Natural killer cell (primary cell): ENCODE data around the gene CSMD2. TPM values are rescaled to one million over a fixed set of nuclear protein-coding genes. Genes with fewer than 3 reads are reported as not detected.

Experiments
- ATAC-seq, 3 donors: fragments of 150-1000 bp in 2 of 3; fragments of 200-7000 bp in 1 of 3; cut with Tn5 transposase; 1 replicate in 1 of 3; 2 replicates in 2 of 3; pipeline ENCODE4 v1.10.0; 2021; ENCODE audit warnings: mild to moderate bottlenecking in 2 of 3, moderate library complexity in 2 of 3
- DNase-seq, 2 donors: peaks; one replicate each; pipeline versions ENCODE4 v3.0.0 to v3.0.0-alpha.2; 2013 to 2021; ENCODE audit warnings: mixed read lengths in 1 of 2
- H3K27ac ChIP-seq: one replicate; pipeline ENCODE4 v1.5.1; 2013; ENCODE audit warnings: mild to moderate bottlenecking, low read length
- H3K27me3 ChIP-seq: one replicate; pipeline ENCODE4 v1.6.1; 2013; ENCODE audit warnings: low read length; ENCODE audit not compliant: control insufficient read depth, insufficient read depth
- H3K36me3 ChIP-seq: one replicate; pipeline ENCODE4 v1.6.1; 2013; ENCODE audit warnings: low read length; ENCODE audit not compliant: control insufficient read depth, insufficient read depth
- H3K4me1 ChIP-seq: one replicate; pipeline ENCODE4 v1.6.1; 2013; ENCODE audit warnings: low read length; ENCODE audit not compliant: control insufficient read depth, insufficient read depth
- H3K4me3 ChIP-seq: one replicate; pipeline ENCODE4 v1.5.1; 2013; ENCODE audit warnings: low read length
- H3K9me3 ChIP-seq: one replicate; pipeline ENCODE4 v1.6.1; 2013; ENCODE audit warnings: low read length; ENCODE audit not compliant: control insufficient read depth, insufficient read depth
- H3K27ac Mint-ChIP-seq, 2 donors: one replicate each; pipeline ENCODE4 v1.8.0; 2022; ENCODE audit warnings: mild to moderate bottlenecking in 2 of 2, mixed read lengths in 2 of 2, moderate library complexity in 1 of 2
- H3K27me3 Mint-ChIP-seq, 2 donors: one replicate each; pipeline ENCODE4 v1.8.0; 2022; ENCODE audit warnings: low read depth in 2 of 2, mixed read lengths in 2 of 2
- H3K36me3 Mint-ChIP-seq: one replicate; pipeline ENCODE4 v1.8.0; 2022; ENCODE audit warnings: mixed read lengths
- H3K4me1 Mint-ChIP-seq, 2 donors: one replicate each; pipeline ENCODE4 v1.8.0; 2022; ENCODE audit warnings: mixed read lengths in 2 of 2
- H3K4me3 Mint-ChIP-seq: one replicate; pipeline ENCODE4 v1.8.0; 2022; ENCODE audit warnings: mild to moderate bottlenecking, moderate library complexity, mixed read lengths
- H3K9me3 Mint-ChIP-seq, 2 donors: one replicate each; pipeline ENCODE4 v1.8.0; 2022; ENCODE audit warnings: mixed read lengths in 2 of 2
- WGBS: methylation state at CpG from one replicate; pipeline ENCODE4 v1.1.7; 2013; ENCODE audit warnings: missing lambda C conversion rate; ENCODE audit not compliant: insufficient coverage; 5-methylcytosine and 5-hydroxymethylcytosine counted together
- intact Hi-C: fragments of 100-400 bp; cut with micrococcal nuclease; formaldehyde crosslinking; loops from one replicate; pipeline ENCODE4 v1.14.2; 2022
- total RNA-seq, 4 donors: library from RNA; stranded (reverse); fragments of 120-200 nt in 1 of 4; gene quantifications; one replicate each; pipeline versions ENCODE4 v1.2.3 to v1.2.4, GENCODE V29; 2013 to 2022
- TF ChIP-seq, protein P1 (sequence below): fragments of 200-600 bp; IDR thresholded peaks from one replicate; pipeline ENCODE4 v1.8.0; 2022; ENCODE audit warnings: antibody characterized with exemption

The CSMD2 gene
- total RNA-seq, 3 donors from 2014 or later (not counting 1 experiment from before 2014, with no cell fraction given) = not detected

DNA sequence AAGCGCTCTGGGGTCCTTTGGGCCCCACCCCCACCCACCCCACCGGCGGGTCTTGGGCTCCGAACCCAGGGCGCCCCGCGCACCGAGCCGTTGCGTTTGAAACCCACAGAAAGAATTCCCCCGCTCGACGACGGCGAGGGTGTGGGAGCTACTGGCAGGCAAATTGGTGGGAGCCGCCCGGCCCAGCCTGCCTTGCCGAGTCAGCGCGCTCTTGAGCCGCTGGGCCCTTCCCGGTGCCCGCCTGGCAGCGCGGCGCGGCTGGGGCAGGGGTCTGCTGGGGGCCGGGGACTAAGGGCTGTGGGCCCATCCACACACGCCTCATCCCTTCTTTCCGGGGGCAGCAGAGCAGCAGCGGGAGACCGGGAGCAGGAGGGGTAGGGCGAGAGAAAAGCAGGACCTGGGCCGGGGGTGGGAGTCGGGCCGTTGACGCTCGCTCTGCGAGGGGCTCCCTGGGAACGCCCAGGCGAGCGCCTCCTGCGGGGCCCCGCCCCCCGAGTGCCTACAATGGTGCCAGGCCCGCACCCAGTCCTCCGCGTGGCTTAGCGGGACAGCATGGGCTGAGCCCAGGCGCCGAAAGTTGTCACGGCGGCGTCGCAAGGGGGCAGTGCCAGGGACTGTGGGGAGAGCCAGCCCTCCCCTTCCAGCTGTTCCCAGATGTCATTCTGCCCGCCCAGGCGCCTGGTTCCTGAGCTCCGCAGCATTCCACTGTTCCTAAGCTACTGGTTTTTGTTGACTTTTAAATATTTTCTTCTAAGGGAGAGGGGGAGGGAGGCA lies 12.0 kb upstream of the CSMD2 start, which contains the start of gene C1orf94:
Gene C1orf94, plus strand, starts transcription at position 78 of the 774 bp plus-strand sequence. CDS start 883 bp downstream, outside the sequence.
- no peak for DNase-seq
- Histone ChIP-seq H3K9me3 (no peaks in the 10 kb centered on the region), H3K4me1 (no peaks in the 10 kb centered on the region), H3K27ac (no peak within 1 kb of the TSS), H3K36me3 (no peaks in the 10 kb centered on the region), H3K27me3 (peaks cover 11% of the 10 kb centered on the region), H3K4me3 (no peak within 1 kb of the TSS)
- H3K36me3 Mint-ChIP-seq = no peaks in the 10 kb centered on the region
- no peak within 1 kb of the TSS for H3K27ac Mint-ChIP-seq
- 10% methylated on average over 57 of the region's 58 CpGs for WGBS
- H3K9me3 Mint-ChIP-seq = no peaks in the 10 kb centered on the region
- intact Hi-C loops = no loop called here
- H3K4me3 Mint-ChIP-seq = no peak within 1 kb of the TSS
- TF ChIP-seq, protein P1, sequence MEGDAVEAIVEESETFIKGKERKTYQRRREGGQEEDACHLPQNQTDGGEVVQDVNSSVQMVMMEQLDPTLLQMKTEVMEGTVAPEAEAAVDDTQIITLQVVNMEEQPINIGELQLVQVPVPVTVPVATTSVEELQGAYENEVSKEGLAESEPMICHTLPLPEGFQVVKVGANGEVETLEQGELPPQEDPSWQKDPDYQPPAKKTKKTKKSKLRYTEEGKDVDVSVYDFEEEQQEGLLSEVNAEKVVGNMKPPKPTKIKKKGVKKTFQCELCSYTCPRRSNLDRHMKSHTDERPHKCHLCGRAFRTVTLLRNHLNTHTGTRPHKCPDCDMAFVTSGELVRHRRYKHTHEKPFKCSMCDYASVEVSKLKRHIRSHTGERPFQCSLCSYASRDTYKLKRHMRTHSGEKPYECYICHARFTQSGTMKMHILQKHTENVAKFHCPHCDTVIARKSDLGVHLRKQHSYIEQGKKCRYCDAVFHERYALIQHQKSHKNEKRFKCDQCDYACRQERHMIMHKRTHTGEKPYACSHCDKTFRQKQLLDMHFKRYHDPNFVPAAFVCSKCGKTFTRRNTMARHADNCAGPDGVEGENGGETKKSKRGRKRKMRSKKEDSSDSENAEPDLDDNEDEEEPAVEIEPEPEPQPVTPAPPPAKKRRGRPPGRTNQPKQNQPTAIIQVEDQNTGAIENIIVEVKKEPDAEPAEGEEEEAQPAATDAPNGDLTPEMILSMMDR = no peak
- ATAC-seq = no peak
- H3K4me1 Mint-ChIP-seq = no peaks in the 10 kb centered on the region
- H3K27me3 Mint-ChIP-seq = peaks cover 50 to 61% of the 10 kb centered on the region in 2 donors

DNA sequence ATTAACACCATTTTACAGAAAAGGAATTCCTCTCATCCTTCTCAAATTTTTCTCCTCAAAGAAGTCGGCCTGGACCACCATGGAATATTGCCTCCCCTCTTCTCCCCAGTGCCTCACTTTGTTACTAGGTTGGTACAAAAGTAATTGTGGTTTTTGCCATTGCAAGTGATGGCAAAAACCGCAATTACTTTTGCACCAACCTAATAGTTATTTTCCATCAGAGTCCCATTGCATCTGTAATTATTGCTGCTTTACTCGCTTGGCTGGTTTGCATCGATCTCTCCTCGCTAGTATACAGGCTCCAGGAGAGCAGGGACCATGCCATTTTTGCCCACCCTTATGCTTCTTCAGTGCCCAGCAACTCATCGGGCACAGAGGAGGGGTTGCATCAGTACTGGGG lies 10.7 kb upstream of the CSMD2 start:
- Mint-ChIP-seq H3K27ac (no peak overlapping the region), H3K9me3 (no peaks in the 10 kb centered on the region), H3K36me3 (no peaks in the 10 kb centered on the region), H3K27me3 (peaks cover 45 to 56% of the 10 kb centered on the region in 2 donors), H3K4me3 (no peak overlapping the region), H3K4me1 (no peaks in the 10 kb centered on the region)
- intact Hi-C loops = no loop called here
- Histone ChIP-seq H3K27me3 (peaks cover 11% of the 10 kb centered on the region), H3K9me3 (no peaks in the 10 kb centered on the region), H3K27ac (no peak overlapping the region), H3K36me3 (no peaks in the 10 kb centered on the region), H3K4me3 (no peak overlapping the region), H3K4me1 (no peaks in the 10 kb centered on the region)
- 90% methylated on average over 5 of the region's 6 CpGs for WGBS
- TF ChIP-seq, protein P1 = no peak
- no peak for DNase-seq
- ATAC-seq = no peak

DNA sequence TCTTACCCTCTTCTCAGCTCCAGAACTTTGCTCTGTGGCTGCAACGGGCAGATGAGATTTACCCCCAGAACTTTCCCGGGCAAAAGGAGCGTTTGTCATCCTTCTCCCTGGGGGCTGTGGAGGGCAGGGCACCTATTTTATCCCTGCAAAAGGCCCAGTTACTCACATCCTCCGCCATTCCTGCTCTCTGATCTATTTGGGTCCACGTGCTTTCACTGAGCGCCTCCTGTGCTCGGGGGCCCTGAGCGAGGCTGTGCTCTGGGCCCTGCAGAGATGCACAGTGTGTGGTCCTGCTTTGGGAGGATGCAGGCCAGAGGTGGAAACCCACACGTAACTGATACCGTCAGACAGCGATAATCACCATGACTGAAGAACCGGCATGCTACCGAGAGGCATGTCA lies 2.4 kb upstream of the CSMD2 start:
- H3K27me3 ChIP-seq = peaks cover 23% of the 10 kb centered on the region
- Mint-ChIP-seq H3K36me3 (no peaks in the 10 kb centered on the region), H3K4me1 (peaks cover 0 to 7% of the 10 kb centered on the region in 2 donors), H3K27me3 (peaks cover 45 to 56% of the 10 kb centered on the region in 2 donors), H3K4me3 (no peak overlapping the region), H3K27ac (no peak overlapping the region), H3K9me3 (no peaks in the 10 kb centered on the region)
- H3K27ac ChIP-seq = no peak overlapping the region
- TF ChIP-seq, protein P1 = no peak
- H3K9me3 ChIP-seq = no peaks in the 10 kb centered on the region
- 42% methylated on average over 13 of the region's 13 CpGs for WGBS
- no peak for DNase-seq
- no peak for ATAC-seq
- intact Hi-C loops = no loop called here
- H3K4me3 ChIP-seq = no peak overlapping the region
- no peaks in the 10 kb centered on the region for H3K36me3 ChIP-seq
- H3K4me1 ChIP-seq = peaks cover 6% of the 10 kb centered on the region
